GM19043 (cell line): Measurements from ENCODE around the gene MINDY2.
"Not testable (repeated sequence)": the region's sequence is repeated elsewhere in the genome, so short reads cannot be mapped to it uniquely, and the experiment has no call there.

Experiments
- ATAC-seq: cut with Tn5 transposase; IDR thresholded peaks from one replicate; pipeline ENCODE4 v1.9.1; 2021; ENCODE audit warnings: low read depth; ENCODE audit not compliant: unreplicated experiment

MINDY2 gene

GRCh38 chr15:58749532-58750337, 21.4 kb upstream of the MINDY2 start, which contains the start of gene ADAM10:
Gene ADAM10, minus strand, starts transcription at chr15:58749707. Its CDS starts 173 bp downstream, at chr15:58749534.
- peak; percentile 73 for ATAC-seq

GRCh38 chr15:58752716-58753115, 18.4 kb upstream of the MINDY2 start:
- no peak for ATAC-seq

- ATAC-seq: no peak
These were observed 15.8 kb upstream of the MINDY2 start for GRCh38 chr15:58755350-58755749.

- ATAC-seq: no peak
These were observed 15.1 kb upstream of the MINDY2 start for GRCh38 chr15:58755956-58756355.

- no peak for ATAC-seq
These were observed 13.0 kb upstream of the MINDY2 start for GRCh38 chr15:58758141-58758540.

- ATAC-seq: no peak
These were observed 10.6 kb upstream of the MINDY2 start for GRCh38 chr15:58760385-58761009.

GRCh38 chr15:58761010-58761388, 10.1 kb upstream of the MINDY2 start:
- no peak for ATAC-seq

- no peak for ATAC-seq
These were observed 8.8 kb upstream of the MINDY2 start for GRCh38 chr15:58762285-58762684.

GRCh38 chr15:58762731-58763130, 8.4 kb upstream of the MINDY2 start:
- no peak for ATAC-seq

GRCh38 chr15:58764468-58764867, 6.6 kb upstream of the MINDY2 start:
- ATAC-seq: no peak

- ATAC-seq: no peak
These were observed 4.8 kb upstream of the MINDY2 start for GRCh38 chr15:58766290-58766689.

- ATAC-seq: not testable (repeated sequence)
These were observed 2.5 kb upstream of the MINDY2 start for GRCh38 chr15:58768601-58769004.

- no peak for ATAC-seq
These were observed 614 bp upstream of the MINDY2 start for GRCh38 chr15:58770519-58770856.

- ATAC-seq: peak; percentile 3
These were observed 634 bp downstream of the MINDY2 start for GRCh38 chr15:58771621-58772250.

GRCh38 chr15:58773024-58773423, 1.9 kb downstream of the MINDY2 start:
- no peak for ATAC-seq

- ATAC-seq: no peak
These were observed 4.3 kb downstream of the MINDY2 start for GRCh38 chr15:58775402-58775801.

- no peak for ATAC-seq
These were observed 6.0 kb downstream of the MINDY2 start for GRCh38 chr15:58777107-58777506.

- no peak for ATAC-seq
These were observed 8.5 kb downstream of the MINDY2 start for GRCh38 chr15:58779554-58779953.

GRCh38 chr15:58785355-58785754, 14.3 kb downstream of the MINDY2 start:
- no peak for ATAC-seq

- ATAC-seq: no peak
These were observed 17.1 kb downstream of the MINDY2 start for GRCh38 chr15:58788056-58788710.

- no peak for ATAC-seq
These were observed 22.8 kb downstream of the MINDY2 start for GRCh38 chr15:58793862-58794261.
